HEK293 (cell line): ENCODE measurements around the gene DNAJC4.

ENCODE experiments used
- ZNF350 ChIP-seq: fragments of 450-650 bp; formaldehyde crosslinking; IDR thresholded peaks from 2 replicates; pipeline ENCODE4 v1.5.0; 2017; ENCODE audit warnings: missing biosample characterization, mild to moderate bottlenecking, missing genetic modification characterization
- ZNF544 ChIP-seq: fragments of 450-650 bp; formaldehyde crosslinking; IDR thresholded peaks from 2 replicates; pipeline ENCODE4 v1.5.0; 2017; ENCODE audit warnings: missing biosample characterization, missing genetic modification characterization
- TF ChIP-seq, protein P1 (sequence below): fragments of 450-650 bp; formaldehyde crosslinking; IDR thresholded peaks from 2 replicates; pipeline ENCODE4 v1.5.1; 2016; ENCODE audit warnings: missing biosample characterization, missing genetic modification characterization
- TF ChIP-seq, protein P2 (sequence below): IDR thresholded peaks from 2 replicates; pipeline ENCODE4 v1.6.1; 2011; ENCODE audit warnings: mild to moderate bottlenecking, low read depth, low read length, borderline replicate concordance

DNA sequence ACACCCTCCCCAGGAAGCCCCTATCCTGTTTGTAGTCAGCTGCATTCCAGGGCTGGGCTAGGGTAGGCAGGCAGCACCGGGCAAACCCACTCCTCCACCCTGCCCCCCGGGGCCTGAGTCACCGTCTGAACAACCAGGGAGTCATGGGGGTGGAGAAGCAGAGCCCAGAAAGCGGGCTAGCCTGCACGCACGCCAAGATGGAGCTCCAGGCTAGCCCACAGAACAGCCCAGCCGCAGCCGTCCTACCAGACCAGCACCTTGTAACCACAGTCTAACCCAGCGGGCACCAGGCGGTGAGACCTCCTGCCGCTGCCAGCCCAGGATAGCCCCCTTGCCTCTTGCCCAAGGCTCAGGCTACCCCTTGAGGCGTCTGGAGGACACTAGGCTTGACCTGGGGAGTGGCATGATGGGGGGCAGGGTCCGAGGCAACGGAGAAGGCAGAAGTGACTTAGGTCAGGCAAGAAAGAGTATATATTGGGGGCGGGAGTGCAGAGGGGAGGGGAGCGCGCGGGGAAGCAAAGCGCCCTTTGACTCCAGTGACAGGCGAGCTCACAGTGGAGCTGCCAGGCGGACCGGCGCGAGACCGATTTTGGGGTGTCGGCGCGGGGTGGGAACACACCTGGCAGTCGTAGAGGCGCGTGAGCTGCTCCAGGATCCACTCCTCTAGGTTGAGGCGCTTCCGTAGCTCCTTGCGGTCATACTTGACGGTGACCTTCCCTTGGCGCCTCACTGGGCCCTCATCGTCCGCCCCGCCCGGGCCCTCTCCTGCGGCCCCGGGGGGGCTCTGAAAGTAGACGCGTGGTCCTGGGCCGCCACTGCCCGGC lies 15.7 kb downstream of the DNAJC4 start:
- TF ChIP-seq, protein P1, sequence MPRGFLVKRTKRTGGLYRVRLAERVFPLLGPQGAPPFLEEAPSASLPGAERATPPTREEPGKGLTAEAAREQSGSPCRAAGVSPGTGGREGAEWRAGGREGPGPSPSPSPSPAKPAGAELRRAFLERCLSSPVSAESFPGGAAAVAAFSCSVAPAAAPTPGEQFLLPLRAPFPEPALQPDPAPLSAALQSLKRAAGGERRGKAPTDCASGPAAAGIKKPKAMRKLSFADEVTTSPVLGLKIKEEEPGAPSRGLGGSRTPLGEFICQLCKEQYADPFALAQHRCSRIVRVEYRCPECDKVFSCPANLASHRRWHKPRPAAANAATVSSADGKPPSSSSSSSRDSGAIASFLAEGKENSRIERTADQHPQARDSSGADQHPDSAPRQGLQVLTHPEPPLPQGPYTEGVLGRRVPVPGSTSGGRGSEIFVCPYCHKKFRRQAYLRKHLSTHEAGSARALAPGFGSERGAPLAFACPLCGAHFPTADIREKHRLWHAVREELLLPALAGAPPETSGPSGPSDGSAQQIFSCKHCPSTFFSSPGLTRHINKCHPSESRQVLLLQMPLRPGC (tag by site-specific recombination), result peak; percentile 33; the same call in 1 of the 2 replicates
- TF ChIP-seq, protein P2, sequence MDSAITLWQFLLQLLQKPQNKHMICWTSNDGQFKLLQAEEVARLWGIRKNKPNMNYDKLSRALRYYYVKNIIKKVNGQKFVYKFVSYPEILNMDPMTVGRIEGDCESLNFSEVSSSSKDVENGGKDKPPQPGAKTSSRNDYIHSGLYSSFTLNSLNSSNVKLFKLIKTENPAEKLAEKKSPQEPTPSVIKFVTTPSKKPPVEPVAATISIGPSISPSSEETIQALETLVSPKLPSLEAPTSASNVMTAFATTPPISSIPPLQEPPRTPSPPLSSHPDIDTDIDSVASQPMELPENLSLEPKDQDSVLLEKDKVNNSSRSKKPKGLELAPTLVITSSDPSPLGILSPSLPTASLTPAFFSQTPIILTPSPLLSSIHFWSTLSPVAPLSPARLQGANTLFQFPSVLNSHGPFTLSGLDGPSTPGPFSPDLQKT, result no peak
- TF ChIP-seq ZNF544, result no peak
- no peak for TF ChIP-seq ZNF350 (tag by site-specific recombination)
